Subcutaneous abdominal adipose tissue (tissue), 5 donors: ENCODE results near the gene SORBS1.

ENCODE experiments used
- H3K27ac ChIP-seq: one replicate; pipeline ENCODE4 v1.7.0; 2013; ENCODE audit warnings: low read depth, mild to moderate bottlenecking, inconsistent platforms, low read length, moderate library complexity
- H3K27me3 ChIP-seq, 5 donors: one replicate each; pipeline ENCODE4 v1.7.0; 2013; ENCODE audit warnings: low read length in 5 of 5, inconsistent platforms in 1 of 5; ENCODE audit not compliant: control insufficient read depth in 5 of 5, insufficient read depth in 4 of 5
- H3K36me3 ChIP-seq, 5 donors: one replicate each; pipeline ENCODE4 v1.7.0; 2013; ENCODE audit warnings: low read length in 5 of 5; ENCODE audit not compliant: control insufficient read depth in 5 of 5, insufficient read depth in 5 of 5
- H3K4me1 ChIP-seq, 5 donors: one replicate each; pipeline ENCODE4 v1.7.0; 2013; ENCODE audit warnings: low read length in 5 of 5, mild to moderate bottlenecking in 3 of 5, moderate library complexity in 1 of 5; ENCODE audit not compliant: control insufficient read depth in 5 of 5, insufficient read depth in 5 of 5
- H3K4me3 ChIP-seq, 5 donors: one replicate each; pipeline ENCODE4 v1.7.0; 2013; ENCODE audit warnings: low read length in 5 of 5, low read depth in 1 of 5
- H3K9ac ChIP-seq, 5 donors: one replicate each; pipeline ENCODE4 v1.7.0; 2013; ENCODE audit warnings: low read length in 5 of 5, mild to moderate bottlenecking in 4 of 5, moderate library complexity in 3 of 5
- H3K9me3 ChIP-seq, 5 donors: one replicate each; pipeline ENCODE4 v1.7.0; 2013; ENCODE audit warnings: low read length in 5 of 5; ENCODE audit not compliant: control insufficient read depth in 5 of 5
- donor health status: healthy.
- donor health status: healthy.
- donor health status: healthy.
- donor health status: healthy.
- donor health status: healthy.

SORBS1 gene

DNA sequence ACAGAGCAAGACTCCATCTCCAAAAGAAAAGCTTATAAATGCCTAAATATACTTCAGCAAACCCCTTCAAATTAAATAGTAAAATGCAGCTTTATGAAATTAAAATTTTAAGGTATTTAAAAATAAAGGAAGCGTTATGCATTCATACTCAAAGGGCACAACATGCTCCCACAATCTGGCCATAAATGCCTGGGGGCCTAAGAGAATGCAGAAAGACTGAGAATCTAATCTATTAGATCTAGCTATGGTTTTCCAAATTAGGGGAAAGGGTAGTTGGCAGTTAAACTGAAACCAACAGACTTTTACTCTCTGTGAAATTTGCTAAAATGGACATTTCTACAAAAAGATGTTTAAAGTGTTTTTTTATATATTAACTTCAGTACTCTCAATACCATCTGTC lies 40.6 kb downstream of the SORBS1 start:
- Histone ChIP-seq H3K36me3 (no peaks in the 10 kb centered on the region), H3K9me3 (no peaks in the 10 kb centered on the region), H3K9ac (no peak overlapping the region), H3K27me3 (no peaks in the 10 kb centered on the region), H3K4me3 (no peak overlapping the region), H3K4me1 (peaks cover 0 to 15% (median 5%) of the 10 kb centered on the region in 5 donors), H3K27ac (no peak overlapping the region)

DNA sequence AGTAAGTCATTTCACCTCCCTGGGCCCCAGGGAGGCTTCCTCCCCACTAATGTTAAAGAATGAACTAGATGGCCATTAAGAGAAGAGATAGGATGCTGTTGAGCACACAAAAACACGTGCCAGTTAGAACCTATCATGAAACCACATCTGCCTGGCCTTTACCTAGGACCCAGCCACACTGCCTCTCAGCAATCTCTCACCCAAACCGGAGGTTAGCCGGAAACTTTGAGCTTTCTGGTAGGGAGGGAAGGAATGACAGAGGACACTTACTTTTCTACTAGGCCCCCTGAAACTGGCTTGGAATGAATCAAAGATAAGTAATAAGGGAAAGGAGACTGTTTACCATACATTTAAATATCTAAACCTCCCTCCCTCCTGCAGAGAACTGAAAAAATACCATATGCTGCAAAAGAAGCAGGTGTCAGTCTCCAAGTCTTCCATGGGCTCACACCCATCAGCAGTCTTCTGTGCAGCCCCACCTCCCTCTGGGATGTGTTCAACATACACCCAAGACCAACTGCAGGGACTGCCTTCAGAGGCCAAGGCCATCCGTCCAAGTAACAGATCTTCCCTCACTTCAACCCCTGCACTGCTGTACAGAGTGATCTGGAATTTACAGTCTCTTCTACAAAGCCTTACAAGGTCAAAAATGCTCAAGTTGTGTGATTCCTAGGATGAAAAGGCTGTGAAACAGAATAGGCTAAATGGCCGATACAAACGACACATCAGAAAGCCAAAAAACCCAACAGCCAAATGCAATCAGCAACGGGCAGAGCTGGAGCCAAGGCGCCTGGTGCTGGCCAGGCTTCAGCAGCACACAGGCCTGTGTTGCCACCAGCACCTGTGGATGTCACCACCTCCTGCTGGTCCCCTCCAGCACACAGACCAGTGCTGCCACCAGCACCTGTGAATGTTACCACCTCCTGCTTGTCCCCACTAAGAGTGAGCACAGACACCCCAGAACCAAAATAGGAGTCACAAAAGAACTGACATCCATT lies 42.4 kb downstream of the SORBS1 start:
- H3K27ac ChIP-seq = no peak overlapping the region
- H3K4me3 ChIP-seq = no peak overlapping the region
- H3K4me1 ChIP-seq = peaks cover 0 to 23% (median 7%) of the 10 kb centered on the region in 5 donors
- no peaks in the 10 kb centered on the region for H3K27me3 ChIP-seq
- no peaks in the 10 kb centered on the region for H3K36me3 ChIP-seq
- H3K9ac ChIP-seq = no peak overlapping the region
- no peaks in the 10 kb centered on the region for H3K9me3 ChIP-seq

DNA sequence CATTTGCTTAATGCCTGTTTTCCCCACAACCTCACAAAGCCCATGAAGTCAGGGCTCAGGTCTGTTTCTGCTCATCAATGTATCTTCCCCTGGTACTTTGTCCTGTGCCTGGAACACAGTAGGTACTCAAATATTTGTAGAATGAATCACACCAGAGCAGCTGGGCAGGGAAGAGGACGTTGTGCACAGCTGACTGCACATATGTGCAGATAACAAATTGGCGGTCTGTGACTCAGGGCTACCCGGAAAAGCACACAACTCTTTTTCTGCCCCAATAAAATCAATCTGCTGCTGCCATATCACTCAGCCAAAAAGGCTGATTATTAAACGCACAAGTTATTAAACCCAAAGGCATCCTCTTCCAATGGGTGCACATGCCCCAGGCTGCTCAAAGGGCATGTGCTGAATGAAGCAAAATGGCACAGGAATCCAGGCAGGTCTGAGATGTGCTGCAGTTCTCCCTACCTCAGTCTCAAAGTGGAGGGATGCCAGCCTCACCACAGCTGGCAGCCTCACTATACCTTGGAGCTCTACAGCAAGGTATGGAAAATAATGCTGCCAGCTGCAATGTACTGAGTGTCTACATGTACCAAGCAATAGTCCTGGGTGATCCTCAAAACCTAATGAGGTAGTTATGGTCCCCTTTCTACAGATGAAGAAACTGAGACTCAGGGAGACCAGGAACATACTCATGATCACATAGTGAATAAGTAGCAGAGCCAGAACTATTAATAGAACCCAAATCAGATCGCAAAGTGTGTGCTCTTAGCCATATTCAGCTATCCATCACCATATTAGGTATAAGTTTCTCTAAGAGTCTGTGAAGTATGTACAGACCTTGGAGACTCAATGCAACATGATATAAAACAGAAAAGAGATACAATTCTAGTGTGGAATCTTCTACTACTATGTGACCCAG lies 43.4 kb downstream of the SORBS1 start:
- Histone ChIP-seq H3K9me3 (no peaks in the 10 kb centered on the region), H3K36me3 (no peaks in the 10 kb centered on the region), H3K9ac (no peak overlapping the region), H3K27ac (no peak overlapping the region), H3K4me1 (peaks cover 0 to 24% (median 11%) of the 10 kb centered on the region in 5 donors), H3K27me3 (no peaks in the 10 kb centered on the region), H3K4me3 (no peak overlapping the region)

DNA sequence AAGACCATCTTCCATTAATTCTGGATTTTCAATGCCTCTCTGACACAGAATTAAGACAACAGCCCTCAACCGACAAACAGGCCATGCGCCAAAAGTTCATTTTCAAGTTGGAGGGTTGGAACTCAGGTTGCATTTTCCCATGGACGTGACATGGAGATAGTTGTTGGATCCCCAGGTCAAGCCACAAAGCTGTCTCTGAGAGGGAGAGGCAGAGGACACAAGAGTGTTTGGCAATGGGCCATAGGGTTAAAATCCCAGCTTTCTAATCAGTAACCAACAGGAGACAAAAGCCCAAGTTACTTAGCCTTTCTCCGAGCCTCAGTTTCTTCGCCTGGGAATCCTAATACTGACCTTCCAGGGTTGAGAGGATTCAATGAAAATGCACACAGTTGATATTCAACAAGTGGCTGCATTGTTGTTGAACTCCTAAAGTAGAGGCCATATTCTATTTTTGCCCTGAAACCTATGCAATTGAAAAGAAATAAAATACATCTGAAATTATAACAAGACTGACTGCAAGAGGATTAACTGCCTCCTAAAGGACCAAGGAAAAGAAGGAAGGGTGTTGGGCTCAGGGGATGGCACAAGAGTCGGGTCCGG lies 44.3 kb downstream of the SORBS1 start:
- H3K4me1 ChIP-seq = peaks cover 0 to 24% (median 11%) of the 10 kb centered on the region in 5 donors
- H3K9me3 ChIP-seq = no peaks in the 10 kb centered on the region
- no peak overlapping the region for H3K4me3 ChIP-seq
- no peaks in the 10 kb centered on the region for H3K27me3 ChIP-seq
- no peak overlapping the region for H3K27ac ChIP-seq
- H3K36me3 ChIP-seq = no peaks in the 10 kb centered on the region
- no peak overlapping the region for H3K9ac ChIP-seq

DNA sequence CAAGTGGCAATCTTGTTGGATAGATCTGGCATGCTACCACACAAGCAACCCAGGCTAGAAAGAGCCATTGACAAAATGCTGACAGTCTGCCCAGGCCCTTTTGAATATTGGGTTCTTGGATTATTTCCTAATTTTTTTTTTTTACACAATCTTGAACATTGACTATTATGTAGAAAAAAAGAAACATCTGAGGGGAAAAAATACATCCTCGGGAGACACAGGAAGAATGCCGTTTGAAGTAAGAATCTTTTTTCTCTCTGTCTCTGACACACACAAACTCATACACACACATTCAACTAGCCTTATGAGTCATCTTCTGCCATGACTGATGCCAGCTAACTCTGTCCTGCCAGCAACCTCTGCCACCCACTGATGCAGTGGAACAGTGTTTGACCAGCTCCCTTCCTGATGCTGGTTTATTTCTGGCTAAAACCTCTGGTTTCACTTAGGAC lies 47.2 kb downstream of the SORBS1 start:
- H3K9me3 ChIP-seq = no peaks in the 10 kb centered on the region
- H3K27me3 ChIP-seq = no peaks in the 10 kb centered on the region
- no peaks in the 10 kb centered on the region for H3K36me3 ChIP-seq
- H3K4me1 ChIP-seq = peaks cover 0 to 24% (median 9%) of the 10 kb centered on the region in 5 donors
- H3K4me3 ChIP-seq = no peak overlapping the region
- H3K27ac ChIP-seq = no peak overlapping the region
- H3K9ac ChIP-seq = no peak overlapping the region

DNA sequence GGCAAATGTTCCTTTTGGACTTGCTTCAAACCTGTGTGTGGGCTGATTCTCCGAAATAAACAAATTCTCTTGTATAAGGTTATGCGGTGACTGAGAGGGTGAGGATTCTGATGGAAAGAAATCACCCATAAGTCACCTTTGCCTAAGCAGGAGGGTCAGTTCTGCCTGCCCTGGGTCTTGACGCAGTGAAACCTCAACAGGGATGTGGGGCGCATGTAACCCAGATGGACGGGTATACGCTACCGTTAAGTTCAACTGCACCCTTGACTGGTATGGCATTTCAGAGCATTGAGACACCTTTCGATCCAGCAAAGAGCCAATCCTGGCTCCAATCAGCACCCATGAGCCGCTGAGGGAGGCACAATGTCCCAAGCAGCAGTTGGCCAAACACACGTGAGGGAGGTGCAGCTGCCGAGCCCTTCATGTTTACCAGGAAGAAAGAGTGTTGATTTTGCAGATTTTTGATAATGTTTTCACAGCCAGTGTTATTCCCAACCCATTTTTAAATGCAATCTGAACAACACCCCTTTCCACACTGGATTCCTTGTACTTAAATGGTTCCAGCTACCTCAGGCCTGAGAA lies 48.1 kb downstream of the SORBS1 start:
- Histone ChIP-seq H3K9me3 (no peaks in the 10 kb centered on the region), H3K36me3 (no peaks in the 10 kb centered on the region), H3K4me1 (peaks cover 0 to 32% (median 15%) of the 10 kb centered on the region in 5 donors), H3K27ac (no peak overlapping the region), H3K27me3 (no peaks in the 10 kb centered on the region), H3K9ac (no peak overlapping the region), H3K4me3 (no peak overlapping the region)

DNA sequence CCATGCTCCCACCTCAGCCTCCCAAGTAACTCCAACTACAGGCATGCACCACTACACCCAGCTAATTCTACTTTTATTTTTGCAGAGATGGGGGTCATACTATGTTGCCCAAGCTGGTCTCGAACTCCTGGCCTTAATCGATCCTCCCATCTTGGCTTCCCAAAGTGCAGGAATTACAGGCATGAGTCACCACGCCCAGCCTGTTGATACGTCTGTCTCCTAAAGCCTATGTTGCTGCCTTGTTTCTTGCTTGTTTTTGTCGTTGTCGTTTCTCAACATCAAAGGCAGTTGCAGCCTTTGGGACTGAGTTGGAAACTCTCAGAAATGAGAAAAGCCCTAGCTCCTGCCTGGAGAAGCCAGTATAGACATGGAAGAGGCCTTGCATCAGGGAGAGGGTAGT lies 49.9 kb downstream of the SORBS1 start:
- H3K27me3 ChIP-seq = no peaks in the 10 kb centered on the region
- H3K4me3 ChIP-seq = no peak overlapping the region
- no peaks in the 10 kb centered on the region for H3K9me3 ChIP-seq
- no peak overlapping the region for H3K27ac ChIP-seq
- H3K36me3 ChIP-seq = no peaks in the 10 kb centered on the region
- peaks cover 0 to 30% (median 15%) of the 10 kb centered on the region in 5 donors for H3K4me1 ChIP-seq
- H3K9ac ChIP-seq = no peak overlapping the region

DNA sequence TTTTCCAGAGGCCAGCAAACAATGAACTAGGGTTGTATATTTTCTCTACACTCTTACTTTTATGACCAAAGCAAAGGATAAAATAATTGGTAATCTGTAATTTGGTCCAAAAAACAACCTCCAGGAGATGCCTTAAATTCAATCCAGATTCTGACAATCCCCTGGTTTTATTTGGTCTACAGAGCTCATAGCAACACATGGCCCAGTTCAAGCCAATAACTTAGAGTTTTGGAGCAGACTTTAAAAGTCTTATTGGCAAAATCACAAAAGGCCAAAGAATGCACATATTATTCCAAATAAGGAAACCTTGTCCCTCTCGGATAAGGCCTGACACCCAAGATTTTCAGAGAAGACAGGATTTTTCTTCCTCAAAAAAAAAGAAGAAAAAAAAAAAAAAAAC lies 51.9 kb downstream of the SORBS1 start:
- peaks cover 0 to 20% (median 15%) of the 10 kb centered on the region in 5 donors for H3K4me1 ChIP-seq
- H3K27ac ChIP-seq = peak overlapping the region; percentile 54
- no peak overlapping the region for H3K9ac ChIP-seq
- H3K27me3 ChIP-seq = no peaks in the 10 kb centered on the region
- H3K36me3 ChIP-seq = no peaks in the 10 kb centered on the region
- no peaks in the 10 kb centered on the region for H3K9me3 ChIP-seq
- H3K4me3 ChIP-seq = peak overlapping the region in 1 of 5 donors; percentile 21

DNA sequence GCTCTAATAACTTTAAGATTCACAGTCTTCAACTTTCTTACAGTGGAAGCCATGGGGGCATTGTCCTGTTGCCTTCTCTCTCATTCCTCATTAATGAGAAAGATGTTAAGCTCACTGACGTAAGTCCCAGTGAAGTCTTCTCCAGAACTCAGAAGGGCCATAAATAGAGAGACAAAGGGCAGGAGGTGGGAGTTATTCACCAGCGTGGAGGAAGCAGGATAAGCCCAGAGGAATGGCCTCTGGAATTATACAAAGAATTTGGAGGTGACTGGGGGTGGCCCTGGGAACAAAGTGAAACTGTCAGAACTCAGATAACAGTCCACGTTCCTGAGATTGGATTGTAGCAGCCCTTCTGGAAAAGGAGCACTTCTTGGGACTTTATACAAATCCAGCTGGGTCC lies 52.4 kb downstream of the SORBS1 start:
- Histone ChIP-seq H3K36me3 (no peaks in the 10 kb centered on the region), H3K4me1 (peaks cover 0 to 15% (median 13%) of the 10 kb centered on the region in 5 donors), H3K9ac (no peak overlapping the region), H3K27ac (peak overlapping the region; percentile 54), H3K4me3 (peak overlapping the region in 3 of 5 donors; percentile 9 to 34 (median 21)), H3K9me3 (no peaks in the 10 kb centered on the region), H3K27me3 (no peaks in the 10 kb centered on the region)
